Neutrophil (primary cell): ENCODE measurements around the gene WNT7B.

Experiments used
- H3K27ac ChIP-seq: fragments of 200-600 bp; sonication (generic); 2 replicates; pipeline ENCODE4 v1.5.1; 2016; ENCODE audit warnings: mild to moderate bottlenecking, moderate library complexity
- H3K27me3 ChIP-seq: fragments of 200-600 bp; sonication (generic); 2 replicates; pipeline ENCODE4 v1.6.0; 2016; ENCODE audit warnings: mild to moderate bottlenecking
- H3K36me3 ChIP-seq: fragments of 200-600 bp; sonication (generic); 2 replicates; pipeline ENCODE4 v1.5.1; 2017
- H3K4me1 ChIP-seq, 2 experiments: fragments of 200-600 bp in 1 of 2; sonication (generic) in 1 of 2; 1 replicate in 1 of 2; 2 replicates in 1 of 2; pipeline versions ENCODE4 v1.5.1 to v1.6.1; 2013 to 2016; ENCODE audit warnings: low read depth in 1 of 2, low read length in 1 of 2, mild to moderate bottlenecking in 1 of 2, moderate library complexity in 1 of 2; ENCODE audit not compliant: control insufficient read depth in 1 of 2, insufficient read depth in 1 of 2
- H3K4me3 ChIP-seq, 2 experiments: fragments of 200-600 bp in 1 of 2; sonication (generic) in 1 of 2; 1 replicate in 1 of 2; 2 replicates in 1 of 2; pipeline ENCODE4 v1.5.1; 2013 to 2016; ENCODE audit warnings: low read depth in 1 of 2, low read length in 1 of 2, mild to moderate bottlenecking in 1 of 2, moderate library complexity in 1 of 2
- H3K9me3 ChIP-seq: fragments of 200-600 bp; sonication (generic); 2 replicates; pipeline ENCODE4 v1.5.1; 2016
- TF ChIP-seq, protein P1 (sequence below): fragments of 200-600 bp; sonication (generic); IDR thresholded peaks from 2 replicates; pipeline ENCODE4 v1.5.1; 2016; ENCODE audit warnings: antibody characterized with exemption

Gene WNT7B

DNA sequence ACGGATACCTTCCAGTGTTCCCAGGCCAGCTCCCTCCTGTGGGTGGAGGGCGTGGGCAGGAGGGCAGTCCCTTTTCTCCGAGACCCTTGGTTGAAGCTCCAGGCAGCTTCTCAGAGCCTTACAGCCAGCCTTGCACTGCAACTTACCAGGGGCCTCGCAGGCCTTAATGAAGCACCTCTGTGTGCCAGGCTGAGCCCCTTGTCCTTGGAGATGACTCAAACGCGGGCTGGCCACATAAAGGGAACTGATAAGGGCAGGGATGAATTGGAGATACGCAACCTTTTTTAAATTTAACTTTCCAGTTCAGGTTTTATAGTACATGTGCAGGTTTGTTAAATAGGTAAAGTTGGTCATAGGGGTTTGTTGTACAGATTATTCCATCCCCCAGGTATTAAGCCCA is 72.7 kb downstream of the WNT7B start:
- TF ChIP-seq, protein P1, sequence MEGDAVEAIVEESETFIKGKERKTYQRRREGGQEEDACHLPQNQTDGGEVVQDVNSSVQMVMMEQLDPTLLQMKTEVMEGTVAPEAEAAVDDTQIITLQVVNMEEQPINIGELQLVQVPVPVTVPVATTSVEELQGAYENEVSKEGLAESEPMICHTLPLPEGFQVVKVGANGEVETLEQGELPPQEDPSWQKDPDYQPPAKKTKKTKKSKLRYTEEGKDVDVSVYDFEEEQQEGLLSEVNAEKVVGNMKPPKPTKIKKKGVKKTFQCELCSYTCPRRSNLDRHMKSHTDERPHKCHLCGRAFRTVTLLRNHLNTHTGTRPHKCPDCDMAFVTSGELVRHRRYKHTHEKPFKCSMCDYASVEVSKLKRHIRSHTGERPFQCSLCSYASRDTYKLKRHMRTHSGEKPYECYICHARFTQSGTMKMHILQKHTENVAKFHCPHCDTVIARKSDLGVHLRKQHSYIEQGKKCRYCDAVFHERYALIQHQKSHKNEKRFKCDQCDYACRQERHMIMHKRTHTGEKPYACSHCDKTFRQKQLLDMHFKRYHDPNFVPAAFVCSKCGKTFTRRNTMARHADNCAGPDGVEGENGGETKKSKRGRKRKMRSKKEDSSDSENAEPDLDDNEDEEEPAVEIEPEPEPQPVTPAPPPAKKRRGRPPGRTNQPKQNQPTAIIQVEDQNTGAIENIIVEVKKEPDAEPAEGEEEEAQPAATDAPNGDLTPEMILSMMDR = no peak
- Histone ChIP-seq H3K9me3 (no peaks in the 10 kb centered on the region), H3K36me3 (no peaks in the 10 kb centered on the region), H3K4me1 (no peaks in the 10 kb centered on the region), H3K27ac (no peak overlapping the region), H3K27me3 (peaks cover 70% of the 10 kb centered on the region), H3K4me3 (no peak overlapping the region)

DNA sequence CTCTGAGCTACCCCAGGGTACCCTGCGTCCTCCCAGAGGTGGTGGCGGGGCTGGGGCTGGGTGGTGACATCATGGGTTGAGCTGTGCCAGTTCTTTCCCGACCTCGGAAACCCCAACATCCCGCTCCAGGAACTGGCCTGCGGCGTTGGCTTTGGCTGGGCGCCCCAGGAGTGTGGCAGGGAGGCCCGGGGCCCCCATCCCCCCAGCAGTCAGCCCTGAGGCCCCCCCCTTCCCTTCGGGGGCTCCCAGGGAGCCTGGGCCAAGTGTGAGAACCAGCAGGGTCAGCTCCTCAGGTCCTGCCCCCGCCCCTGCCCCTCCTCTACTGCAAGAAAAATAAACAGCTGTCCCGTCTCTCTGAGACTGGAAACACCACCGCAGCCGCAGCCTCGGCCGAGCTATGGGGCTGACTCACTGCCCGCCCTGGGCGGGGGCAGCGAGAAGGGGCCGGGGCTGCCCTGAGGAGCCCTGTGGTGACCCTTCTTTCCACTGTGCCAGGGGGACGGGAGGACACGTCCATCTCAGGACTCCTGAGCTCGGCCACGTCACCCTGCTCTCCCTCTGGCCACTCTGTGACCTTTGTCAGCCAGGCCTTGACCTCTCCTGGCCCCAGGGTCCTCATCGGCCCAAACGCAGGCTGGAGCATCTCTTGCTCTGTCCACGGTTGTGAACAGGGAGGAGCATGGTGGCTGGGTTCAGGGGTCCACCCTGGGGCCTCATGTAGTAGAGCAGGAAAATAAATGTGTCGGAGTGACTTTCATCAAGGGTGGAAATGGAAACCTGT is 73.4 kb downstream of the WNT7B start:
- no peaks in the 10 kb centered on the region for H3K4me1 ChIP-seq
- TF ChIP-seq, protein P1 = no peak
- H3K9me3 ChIP-seq = no peaks in the 10 kb centered on the region
- no peaks in the 10 kb centered on the region for H3K36me3 ChIP-seq
- H3K27ac ChIP-seq = no peak overlapping the region
- H3K27me3 ChIP-seq = peaks cover 75% of the 10 kb centered on the region
- no peak overlapping the region for H3K4me3 ChIP-seq

DNA sequence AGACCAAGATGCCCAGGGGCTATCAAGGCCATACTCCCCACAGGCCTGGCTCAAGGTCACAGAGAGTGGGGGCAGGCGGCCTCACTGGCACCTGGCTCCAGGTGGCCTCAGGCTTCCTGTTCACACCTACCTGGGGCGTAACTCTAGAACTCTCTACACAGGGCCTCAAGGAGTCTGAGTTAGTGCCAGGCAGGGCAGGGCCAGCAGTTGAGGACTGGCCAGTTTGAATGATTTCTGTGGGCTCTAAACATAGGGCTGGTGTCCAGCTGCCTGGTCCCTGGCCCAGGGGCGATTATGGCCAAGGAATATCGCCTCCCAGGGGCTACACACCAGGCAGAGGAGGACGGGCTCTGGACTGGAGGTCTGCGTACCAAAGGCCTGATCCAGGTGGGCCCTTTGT is 79.2 kb downstream of the WNT7B start:
- H3K27me3 ChIP-seq = peaks cover 48% of the 10 kb centered on the region

DNA sequence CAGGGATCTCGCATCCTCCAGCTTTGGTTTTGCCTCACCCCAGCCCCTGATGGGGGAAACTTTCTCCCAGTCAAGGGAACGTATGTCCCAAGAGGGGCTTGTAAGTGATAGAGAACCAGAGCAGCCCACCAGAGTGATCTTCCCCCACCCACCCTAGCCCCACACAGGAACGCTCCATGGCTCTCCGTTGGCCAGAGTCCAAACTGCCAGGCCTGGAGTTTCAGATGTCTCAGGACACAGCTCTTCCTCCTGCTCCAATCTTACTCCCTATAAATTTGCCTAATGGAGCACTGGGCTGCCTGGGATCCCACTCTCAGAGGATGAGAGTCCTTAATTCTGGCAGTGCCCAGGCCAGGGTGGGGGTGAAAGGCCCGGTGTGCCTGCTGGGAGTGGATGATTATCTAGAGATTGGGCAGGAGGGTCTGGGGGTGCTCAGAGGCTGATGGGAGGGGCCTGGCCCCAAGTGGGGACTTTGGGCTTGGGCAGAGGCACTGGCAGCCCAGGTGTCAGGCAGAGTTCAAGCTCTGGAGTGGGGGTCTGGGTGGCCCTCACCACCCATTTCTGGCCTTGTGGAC is 79.9 kb downstream of the WNT7B start:
- no peaks in the 10 kb centered on the region for H3K36me3 ChIP-seq
- no peak overlapping the region for H3K4me3 ChIP-seq
- no peaks in the 10 kb centered on the region for H3K4me1 ChIP-seq
- H3K27me3 ChIP-seq = peaks cover 48% of the 10 kb centered on the region
- TF ChIP-seq, protein P1 = no peak
- H3K9me3 ChIP-seq = no peaks in the 10 kb centered on the region
- H3K27ac ChIP-seq = no peak overlapping the region

More for the DNA sequence above, 79.2 kb downstream of the WNT7B start:
- Histone ChIP-seq H3K4me3 (no peak overlapping the region), H3K36me3 (no peaks in the 10 kb centered on the region), H3K9me3 (no peaks in the 10 kb centered on the region), H3K27ac (no peak overlapping the region), H3K4me1 (no peaks in the 10 kb centered on the region)
- TF ChIP-seq, protein P1 = no peak

DNA sequence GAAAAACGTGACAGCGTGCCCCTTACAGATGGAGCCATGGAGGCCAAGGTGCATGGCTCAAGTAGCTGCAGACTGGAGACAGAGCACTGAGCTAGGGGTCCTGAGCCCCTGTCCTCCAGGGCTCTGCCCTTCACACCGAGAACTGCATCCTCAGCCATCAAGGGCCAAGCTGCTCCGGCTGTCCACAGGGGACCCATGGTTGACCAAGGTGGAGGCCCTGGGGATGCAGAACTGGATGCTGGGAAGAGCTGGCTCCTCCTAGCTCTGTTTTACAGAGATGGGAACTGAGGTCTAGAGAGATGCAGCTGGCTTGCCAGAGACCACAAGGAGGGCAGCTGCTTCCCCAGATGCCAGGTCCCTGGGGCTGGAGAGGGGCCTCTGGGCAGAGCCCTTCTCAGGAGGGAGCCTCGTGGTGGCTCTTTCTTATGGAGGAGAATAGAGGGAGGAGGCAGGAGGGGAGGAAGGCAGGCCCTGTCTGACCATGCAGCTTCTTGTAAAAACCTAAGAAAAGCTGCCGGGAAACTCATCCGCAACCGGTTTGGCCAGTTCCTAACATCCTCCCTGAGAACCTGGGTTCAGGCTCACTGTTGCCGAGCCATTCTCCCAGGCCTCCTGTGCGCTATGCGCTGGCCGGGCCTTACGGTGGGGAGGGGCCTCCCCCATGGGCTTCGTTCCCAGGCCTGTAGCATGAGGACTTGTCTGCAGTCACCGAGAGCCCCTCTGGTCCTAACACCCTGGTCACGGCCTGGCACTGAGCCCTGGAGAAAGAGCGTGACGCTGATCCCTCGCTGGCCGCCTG is 80.6 kb downstream of the WNT7B start:
- peaks cover 50% of the 10 kb centered on the region for H3K27me3 ChIP-seq

More for the DNA sequence above, 80.6 kb downstream of the WNT7B start:
- Histone ChIP-seq H3K36me3 (no peaks in the 10 kb centered on the region), H3K9me3 (no peaks in the 10 kb centered on the region), H3K4me1 (no peaks in the 10 kb centered on the region), H3K27ac (no peak overlapping the region), H3K4me3 (no peak overlapping the region)
- TF ChIP-seq, protein P1 = no peak
